A549 (cell line): ENCODE data around the gene TSC2. TPM values are rescaled to one million over a fixed set of nuclear protein-coding genes. Genes with fewer than 3 reads are reported as not detected.

ENCODE experiments used
- ATAC-seq, 2 experiments: fragments of 200-7000 bp in 1 of 2; fragments of >200 bp in 1 of 2; cut with Nextera tagmentation in 1 of 2; cut with Tn5 transposase in 1 of 2; 3 replicates each; pipeline versions ENCODE4 v1.8.0 to v1.9.1; 2018 to 2020; ENCODE audit warnings: mild to moderate bottlenecking in 1 of 2, moderate library complexity in 1 of 2
- CTCF ChIA-PET: fragments of 300-600 bp; sonication (Branson Sonifier 250); formaldehyde crosslinking; extraction: SDS; loops from one replicate; lab custom pipeline; 2021; ENCODE audit warnings: antibody characterized with exemption, inconsistent platforms; lab: Yijun Ruan, JAX
- POLR2A ChIA-PET: fragments of 350-600 bp; formaldehyde crosslinking; extraction: SDS; loops from one replicate; lab custom pipeline; 2021; ENCODE audit warnings: antibody characterized with exemption, inconsistent platforms; lab: Yijun Ruan, JAX
- DNase-seq, 2 experiments: peaks; one replicate each; pipeline versions ENCODE4 v3.0.0 to v3.0.0-alpha.2; 2011 to 2016; ENCODE audit warnings: low read depth in 1 of 2, low spot score in 1 of 2
- FAIRE-seq: peaks from 2 replicates; lab custom pipeline; 2011; peaks lifted over from hg19 to GRCh38; lab: Jason Lieb, UNC
- H3K27ac ChIP-seq, 2 experiments: fragments of >200 bp; sonication (Bioruptor Twin); formaldehyde crosslinking; 3 replicates each; pipeline ENCODE4 v1.5.1; 2016 to 2017
- H3K4me1 ChIP-seq: fragments of >200 bp; sonication (Bioruptor Twin); formaldehyde crosslinking; 3 replicates; pipeline ENCODE4 v1.6.1; 2016
- H3K4me2 ChIP-seq: fragments of >200 bp; sonication (Bioruptor Twin); formaldehyde crosslinking; 3 replicates; pipeline ENCODE4 v1.6.1; 2016
- H3K4me3 ChIP-seq: fragments of >200 bp; sonication (Bioruptor Twin); formaldehyde crosslinking; 3 replicates; pipeline ENCODE4 v1.5.1; 2016
- H3K9me3 ChIP-seq: fragments of >200 bp; sonication (Bioruptor Twin); formaldehyde crosslinking; 3 replicates; pipeline ENCODE4 v1.6.1; 2016
- BHLHE40 ChIP-seq: IDR thresholded peaks from 2 replicates; pipeline ENCODE4 v1.6.1; 2012; ENCODE audit warnings: low read depth, low read length, inconsistent platforms
- CBX8 ChIP-seq: fragments of 200-600 bp; sonication (generic); IDR thresholded peaks from 2 replicates; pipeline ENCODE4 v1.6.1; 2016
- CEBPB ChIP-seq, 2 experiments: fragments of >200 bp in 1 of 2; sonication (Bioruptor Twin) in 1 of 2; formaldehyde crosslinking in 1 of 2; IDR thresholded peaks; 2 replicates each; pipeline ENCODE4 v1.6.1; 2012 to 2016
- E2F6 ChIP-seq: IDR thresholded peaks from 2 replicates; pipeline ENCODE4 v1.6.1; 2012; ENCODE audit warnings: low read depth, borderline replicate concordance
- EP300 ChIP-seq, 2 experiments: fragments of >200 bp; sonication (Bioruptor Twin); formaldehyde crosslinking; IDR thresholded peaks; 2 replicates in 1 of 2; 3 replicates in 1 of 2; pipeline ENCODE4 v1.6.1; 2016 to 2017
- FOSB ChIP-seq: fragments of 250-450 bp; sonication (Bioruptor Pico); IDR thresholded peaks from 2 replicates; pipeline ENCODE4 v1.5.0; 2020; ENCODE audit warnings: mild to moderate bottlenecking, moderate library complexity
- FOXS1 ChIP-seq: fragments of 250-450 bp; sonication (Bioruptor Pico); IDR thresholded peaks from 2 replicates; pipeline ENCODE4 v1.5.0; 2020; ENCODE audit warnings: mild to moderate bottlenecking, moderate library complexity
- GATA3 ChIP-seq: IDR thresholded peaks from 2 replicates; pipeline ENCODE4 v1.6.1; 2012; ENCODE audit warnings: borderline replicate concordance
- HDAC2 ChIP-seq: fragments of 200-600 bp; sonication (generic); IDR thresholded peaks from 2 replicates; pipeline ENCODE4 v1.6.1; 2016
- HEYL ChIP-seq: fragments of 250-450 bp; sonication (Bioruptor Pico); IDR thresholded peaks from 2 replicates; pipeline ENCODE4 v1.8.0; 2021; ENCODE audit warnings: mild to moderate bottlenecking, moderate library complexity
- HOXA7 ChIP-seq: fragments of 250-450 bp; sonication (Bioruptor Pico); IDR thresholded peaks from 2 replicates; pipeline ENCODE4 v1.5.0; 2020; ENCODE audit warnings: mild to moderate bottlenecking, moderate library complexity
- HOXB13 ChIP-seq: fragments of 250-450 bp; sonication (Bioruptor Pico); IDR thresholded peaks from 2 replicates; pipeline ENCODE4 v1.5.0; 2020; ENCODE audit warnings: low read depth, mild to moderate bottlenecking, moderate library complexity
- NFE2L2 ChIP-seq: fragments of 150-350 bp; conservative IDR thresholded peaks from 2 replicates; pipeline ENCODE4 v1.6.1; 2014; ENCODE audit warnings: low read length
- RAD21 ChIP-seq, 2 experiments: fragments of >200 bp in 1 of 2; sonication (Bioruptor Twin) in 1 of 2; formaldehyde crosslinking in 1 of 2; IDR thresholded peaks in 1 of 2; conservative IDR thresholded peaks in 1 of 2; 2 replicates in 1 of 2; 3 replicates in 1 of 2; pipeline ENCODE4 v1.6.1; 2012 to 2018; ENCODE audit warnings: inconsistent platforms in 1 of 2
- RARB ChIP-seq: fragments of 250-450 bp; sonication (Bioruptor Pico); IDR thresholded peaks from 2 replicates; pipeline ENCODE4 v1.8.0; 2021; ENCODE audit warnings: mild to moderate bottlenecking, moderate library complexity
- REST ChIP-seq: fragments of 200-600 bp; sonication (generic); IDR thresholded peaks from 2 replicates; pipeline ENCODE4 v1.6.1; 2016; ENCODE audit warnings: antibody characterized with exemption, mild to moderate bottlenecking, moderate library complexity
- RNF2 ChIP-seq: fragments of 200-600 bp; sonication (generic); IDR thresholded peaks from 2 replicates; pipeline ENCODE4 v1.6.1; 2016; ENCODE audit warnings: low read depth, mild to moderate bottlenecking, antibody characterized with exemption, moderate library complexity, borderline replicate concordance
- TP53 ChIP-seq: fragments of 250-450 bp; sonication (Bioruptor Pico); IDR thresholded peaks from 2 replicates; pipeline ENCODE4 v1.5.0; 2021; ENCODE audit warnings: mild to moderate bottlenecking, moderate library complexity
- ZFP36 ChIP-seq: fragments of 450-650 bp; IDR thresholded peaks from 2 replicates; pipeline ENCODE4 v1.6.1; 2014; ENCODE audit warnings: borderline replicate concordance; ENCODE audit not compliant: partially characterized antibody
- WGBS: methylation state at CpG from one replicate; pipeline ENCODE4 v1.1.6; 2017; ENCODE audit errors: missing lambda C conversion rate; 5-methylcytosine and 5-hydroxymethylcytosine counted together
- polyA plus RNA-seq, 4 experiments: library from polyadenylated mRNA; depleted of rRNA in 3 of 4; stranded (reverse); fragments of >200 nt; fragmentation: RNase III in 1 of 4; extraction: RNeasy Plus Mini Kit Qiagen cat#74134 plus additional on column Dnase treatment in 1 of 4; gene quantifications; 2 replicates in 3 of 4; 3 replicates in 1 of 4; pipeline ENCODE4 v1.2.3, GENCODE V29; 2011 to 2017
- TF ChIP-seq, protein P1 (sequence below): IDR thresholded peaks from 2 replicates; pipeline ENCODE4 v1.6.1; 2012

The TSC2 gene
- polyA plus RNA-seq, 2 of the 4 experiments (the other 2 are of a cell fraction) = 32.6 to 47.3 TPM

- 87% methylated on average over 14 of the region's 16 CpGs for WGBS
- H3K4me2 ChIP-seq = peak overlapping the region; percentile 91
- no peak for FAIRE-seq
- no peaks in the 10 kb centered on the region for H3K9me3 ChIP-seq
- peak overlapping the region in 1 of 2 experiments; percentile 95; a peak in 3 of 6 replicates for H3K27ac ChIP-seq
- DNase-seq = no peak
- POLR2A ChIA-PET = interaction anchor here (1.4 kb wide), 1 partner anchor 43 kb away, joined by 4 read pairs; the partner anchor contains the start of gene RPS2
- ATAC-seq = no peak
- TF ChIP-seq HDAC2 (no peak), NFE2L2 (no peak), CBX8 (no peak), HEYL (CRISPR knock-in tag) (no peak), HOXB13 (CRISPR knock-in tag) (no peak)
- TF ChIP-seq, all 56 proteins: peak for 0
- CTCF ChIA-PET = interaction anchor here (1.3 to 11.3 kb wide), 7 partner anchors 15 to 133 kb away, joined by 3 to 196 read pairs (median 4); partner anchors contain the start of genes GFER, NOXO1 and SYNGR3
- no peak overlapping the region; the same call in 2 of the 3 replicates for H3K4me3 ChIP-seq
- peaks cover 55% of the 10 kb centered on the region for H3K4me1 ChIP-seq
Observed at GRCh38 chr16:2007081-2007836, 40.5 kb upstream of the TSC2 start.

DNA sequence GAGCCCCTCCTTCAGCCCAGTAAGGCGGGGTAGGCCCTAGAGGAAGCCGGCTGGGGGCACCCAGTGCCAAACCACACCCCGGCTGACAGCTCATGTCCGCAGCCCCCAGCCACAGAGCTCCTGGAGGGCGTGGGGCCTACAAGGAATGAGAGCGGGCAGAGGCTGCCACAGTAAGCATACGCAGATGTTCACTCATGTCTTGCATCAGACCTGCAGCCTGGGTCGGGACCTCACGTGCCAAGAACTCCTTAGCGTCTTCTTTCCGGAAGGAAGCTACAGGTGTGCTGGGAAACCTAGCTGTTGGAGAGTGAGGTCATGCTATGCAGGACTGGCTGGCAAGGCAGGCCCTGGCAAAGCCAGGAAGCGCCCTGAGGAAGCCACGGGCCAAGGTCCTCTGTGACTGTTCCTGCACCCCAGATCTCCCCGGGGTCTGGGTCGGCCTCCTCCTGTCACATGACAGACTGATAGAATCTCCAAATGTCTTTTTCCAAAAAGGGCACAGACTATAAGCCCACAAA is 39.7 kb upstream of the TSC2 start:
- peaks cover 55% of the 10 kb centered on the region for H3K4me1 ChIP-seq
- no peak for FAIRE-seq
- CTCF ChIA-PET = interaction anchor here (1.3 to 11.3 kb wide), 7 partner anchors 14 to 139 kb away, joined by 3 to 196 read pairs (median 4); partner anchors contain the start of genes GFER, NOXO1 and SYNGR3

GRCh38 chr16:2008631-2009163 is 39.1 kb upstream of the TSC2 start:
- no peaks in the 10 kb centered on the region for H3K9me3 ChIP-seq
- H3K4me1 ChIP-seq = peaks cover 52% of the 10 kb centered on the region
- peak overlapping the region; percentile 94 for H3K4me3 ChIP-seq
- POLR2A ChIA-PET = interaction anchor here (0.7 to 1.4 kb wide), 3 partner anchors 25 to 146 kb away, joined by 3 to 4 read pairs (median 4); partner anchors contain the start of genes GFER, RPS2 and TRAF7
- H3K27ac ChIP-seq = peak overlapping the region; percentile 95 to 98
- no peak for DNase-seq
- TF ChIP-seq TP53 = 0 out of 2 replicates have a peak, but pooled peaks have one; percentile 33
- no peak for TF ChIP-seq RNF2
- no peak for TF ChIP-seq RAD21 (conservative IDR thresholded peaks at IDR 0.05 in 1 of 2, IDR thresholded peaks at IDR 0.05 in 1 of 2)
- no peak for TF ChIP-seq BHLHE40
- TF ChIP-seq, protein P1, sequence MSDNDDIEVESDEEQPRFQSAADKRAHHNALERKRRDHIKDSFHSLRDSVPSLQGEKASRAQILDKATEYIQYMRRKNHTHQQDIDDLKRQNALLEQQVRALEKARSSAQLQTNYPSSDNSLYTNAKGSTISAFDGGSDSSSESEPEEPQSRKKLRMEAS = peak; percentile 69
- TF ChIP-seq FOXS1 = no peak
- TF ChIP-seq REST = no peak
- TF ChIP-seq GATA3 = no peak
- TF ChIP-seq CEBPB (IDR thresholded peaks at IDR 0.05) = 0 out of 4 replicates have a peak, but pooled peaks of 1 of the 2 experiments have one; percentile 25
- TF ChIP-seq HOXA7 (CRISPR knock-in tag) = no peak
- no peak for TF ChIP-seq RARB (CRISPR knock-in tag)
- TF ChIP-seq E2F6 = peak; percentile 95
- CTCF ChIA-PET = interaction anchor here (0.9 to 11.3 kb wide), 7 partner anchors 14 to 138 kb away, joined by 3 to 196 read pairs (median 4); partner anchors contain the start of genes GFER, NOXO1 and SYNGR3
- no peak for FAIRE-seq
- H3K4me2 ChIP-seq = peak overlapping the region; percentile 91
- no peak for ATAC-seq
- WGBS = 3% methylated on average over 19 of the region's 23 CpGs

More for the DNA sequence above, 39.7 kb upstream of the TSC2 start:
- ATAC-seq (no peak), DNase-seq (no peak)
- WGBS = 53% methylated on average over 15 of the region's 15 CpGs
- Histone ChIP-seq H3K4me2 (peak overlapping the region; percentile 91), H3K9me3 (no peaks in the 10 kb centered on the region), H3K27ac (peak overlapping the region; percentile 95 to 98), H3K4me3 (peak overlapping the region; percentile 94)
- POLR2A ChIA-PET = interaction anchor here (0.7 to 1.4 kb wide), 3 partner anchors 24 to 147 kb away, joined by 3 to 4 read pairs (median 4); partner anchors contain the start of genes GFER, RPS2 and TRAF7
- no peak for TF ChIP-seq ZFP36
- no peak for TF ChIP-seq FOSB (CRISPR knock-in tag)
- no peak for TF ChIP-seq EP300 (IDR thresholded peaks at IDR 0.05)
- no peak for TF ChIP-seq GATA3
- no peak for TF ChIP-seq FOXS1
